Measurements from ENCODE around the gene ENG.
A peak's percentile ranks its signal among the peaks of the same experiment; 100 is the strongest.

Gene ENG

GRCh38 chr9:127772603-127773002, 81.9 kb downstream of the ENG start:
- DNase-seq: no peak

GRCh38 chr9:127771570-127772189, 82.8 kb downstream of the ENG start:
- DNase-seq: no peak

DNA sequence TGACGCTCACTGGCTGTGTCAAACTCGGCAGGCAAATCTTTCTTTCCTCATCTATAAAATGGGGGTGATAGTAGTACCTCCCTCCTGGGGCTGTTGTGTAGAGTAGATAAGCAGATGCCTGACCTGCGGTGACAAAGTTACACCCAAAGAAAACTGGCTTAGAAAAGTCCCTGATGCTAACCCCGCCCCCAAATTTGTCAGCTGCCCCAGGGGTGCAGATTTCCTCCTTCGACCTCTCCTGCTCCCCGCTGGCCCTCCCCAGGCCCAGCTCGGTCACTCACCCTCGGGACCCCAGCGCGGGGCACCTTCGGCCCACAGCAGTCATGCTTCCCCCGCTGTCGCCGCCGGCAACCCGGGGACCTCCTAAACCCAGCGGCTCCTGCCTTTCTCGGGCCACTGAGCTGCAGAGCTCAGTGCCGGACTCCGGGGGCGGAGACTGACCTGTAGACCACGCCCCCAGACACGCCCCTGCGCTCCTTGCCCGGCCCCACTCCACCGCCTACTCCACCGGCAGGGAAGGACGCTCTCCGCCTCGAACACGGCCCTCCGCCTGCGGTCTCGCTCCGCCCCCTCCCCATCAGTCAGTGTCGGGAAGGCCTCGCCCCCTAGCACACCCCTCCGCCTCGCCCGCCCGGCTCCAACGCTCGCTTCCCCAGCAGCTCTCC, 83.4 kb downstream of the ENG start:
- DNase-seq: peak; percentile 78 to 91

DNA sequence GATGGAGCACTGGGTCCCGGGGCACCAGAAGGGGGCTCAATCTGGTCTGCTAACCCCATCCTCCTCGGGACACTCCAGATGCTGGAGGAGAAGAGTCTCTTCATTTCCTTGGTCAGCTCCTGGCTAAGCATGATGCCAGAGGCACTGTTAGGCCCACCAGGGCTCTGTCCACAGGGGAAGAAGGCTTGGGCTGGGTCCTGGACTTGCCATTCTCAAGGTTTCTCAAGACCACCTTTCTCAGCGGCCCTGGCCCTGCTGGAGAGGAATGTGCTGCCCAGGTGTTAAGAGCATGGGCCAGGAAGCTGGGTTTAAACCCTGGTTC, 83.9 kb downstream of the ENG start:
- DNase-seq: no peak

GRCh38 chr9:127769929-127770582, 84.4 kb downstream of the ENG start:
- no peak for DNase-seq

DNA sequence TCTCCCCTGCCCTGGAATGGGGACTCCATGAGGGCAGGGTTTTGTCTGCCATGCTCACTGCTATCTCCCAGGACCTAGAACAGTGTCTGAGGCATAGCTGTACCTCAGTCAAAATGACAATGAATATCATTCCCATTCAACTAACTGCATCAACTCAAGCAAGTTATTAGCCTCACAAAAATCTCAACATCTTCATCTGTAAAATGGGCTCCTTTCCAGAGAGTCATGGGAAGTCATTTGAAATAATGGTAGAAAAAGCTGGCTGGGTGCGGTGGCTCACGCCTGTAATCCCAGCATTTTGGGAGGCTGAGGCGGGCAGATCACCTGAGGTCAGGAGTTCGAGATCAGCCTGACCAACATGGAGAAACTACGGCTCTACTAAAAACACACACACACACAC, 85.4 kb downstream of the ENG start:
- no peak for DNase-seq

DNA sequence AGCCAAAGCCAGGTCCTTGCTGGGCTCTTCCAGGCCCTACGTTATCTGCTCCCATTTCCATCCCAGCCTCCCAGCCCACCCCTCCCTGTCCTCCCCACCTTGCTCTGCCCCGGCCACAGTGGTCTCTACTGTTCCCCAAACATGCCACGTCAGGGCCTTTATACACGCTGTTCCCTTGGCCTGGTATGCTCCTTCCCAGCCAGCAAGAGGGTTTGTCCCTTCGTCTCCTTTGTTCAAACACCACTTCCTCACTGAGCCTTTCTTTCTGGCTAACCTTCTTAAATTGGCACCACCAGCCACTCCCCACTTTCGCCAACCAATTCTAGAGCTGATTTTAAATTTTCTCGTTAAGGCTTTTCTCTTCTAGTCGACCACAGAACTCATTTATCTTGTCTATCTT, 85.8 kb downstream of the ENG start:
- no peak for DNase-seq

DNA sequence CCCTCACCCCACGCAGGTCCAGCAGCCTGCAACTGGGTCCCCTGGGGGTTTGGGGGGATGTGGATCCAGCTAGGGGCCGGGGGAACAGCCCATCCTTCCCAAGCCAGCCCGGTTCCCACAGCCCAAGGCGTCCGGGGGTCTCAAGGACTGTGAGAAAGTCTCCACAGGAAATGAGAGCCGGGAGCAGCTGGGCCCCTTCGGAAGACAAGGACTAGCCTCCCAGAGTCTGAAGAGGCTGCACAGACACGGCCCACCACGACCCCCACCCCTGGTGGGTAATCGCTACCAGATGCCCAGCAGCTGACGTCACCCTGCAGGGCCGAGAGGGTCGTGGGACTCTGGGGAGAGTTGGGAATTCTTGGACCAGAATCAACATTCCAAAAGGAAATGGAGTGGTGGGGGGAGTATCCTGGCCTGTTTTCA, 86.5 kb downstream of the ENG start:
- no peak for DNase-seq

GRCh38 chr9:127767410-127767809, 87.0 kb downstream of the ENG start:
- DNase-seq: no peak

DNA sequence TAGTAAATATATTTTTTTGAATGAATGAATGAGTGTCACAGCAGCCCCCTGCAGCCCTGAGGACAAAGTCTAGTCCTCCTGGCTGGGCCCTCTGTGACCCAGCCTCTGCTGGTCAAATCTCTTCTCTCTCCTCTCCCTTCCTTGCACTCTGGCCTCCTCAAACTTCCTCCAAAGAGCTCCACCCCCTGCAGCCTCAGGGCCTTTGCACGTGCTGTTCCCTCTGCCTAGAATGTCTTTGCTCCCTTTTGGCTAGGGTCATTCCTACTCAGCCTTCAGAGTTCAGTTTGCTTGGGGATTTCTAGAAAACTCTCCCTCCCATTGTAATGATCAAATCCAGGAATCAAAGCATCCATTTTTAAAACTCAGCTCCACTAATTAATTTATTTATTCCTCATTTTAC, 89.0 kb downstream of the ENG start:
- no peak for DNase-seq

All from NCI-H187 (cell line).